Muscle layer of duodenum (tissue), 2 donors: ENCODE results near the gene LYSMD2.
A peak's percentile ranks its signal among the peaks of the same experiment; 100 is the strongest.

Experiments
- H3K27ac ChIP-seq: one replicate; pipeline ENCODE4 v1.7.0; 2013; ENCODE audit warnings: mild to moderate bottlenecking, low read length
- H3K27me3 ChIP-seq: one replicate; pipeline ENCODE4 v1.7.0; 2013; ENCODE audit warnings: low read depth, mild to moderate bottlenecking, control low read depth, low read length
- H3K36me3 ChIP-seq, 2 donors: one replicate each; pipeline ENCODE4 v1.7.0; 2013; ENCODE audit warnings: low read length in 2 of 2, control low read depth in 1 of 2, mild to moderate bottlenecking in 1 of 2; ENCODE audit not compliant: insufficient read depth in 2 of 2, control insufficient read depth in 1 of 2
- H3K4me1 ChIP-seq, 2 donors: one replicate each; pipeline ENCODE4 v1.7.0; 2013; ENCODE audit warnings: low read length in 2 of 2, mild to moderate bottlenecking in 2 of 2, control low read depth in 1 of 2, moderate library complexity in 1 of 2; ENCODE audit not compliant: insufficient read depth in 2 of 2, control insufficient read depth in 1 of 2
- H3K4me3 ChIP-seq, 2 donors: one replicate each; pipeline ENCODE4 v1.7.0; 2013; ENCODE audit warnings: low read length in 2 of 2, low read depth in 1 of 2, mild to moderate bottlenecking in 1 of 2
- H3K9me3 ChIP-seq, 2 donors: one replicate each; pipeline ENCODE4 v1.7.0; 2013; ENCODE audit warnings: low read length in 2 of 2, control low read depth in 1 of 2, mild to moderate bottlenecking in 1 of 2; ENCODE audit not compliant: control insufficient read depth in 1 of 2
- donor health status: healthy.

Gene LYSMD2

DNA sequence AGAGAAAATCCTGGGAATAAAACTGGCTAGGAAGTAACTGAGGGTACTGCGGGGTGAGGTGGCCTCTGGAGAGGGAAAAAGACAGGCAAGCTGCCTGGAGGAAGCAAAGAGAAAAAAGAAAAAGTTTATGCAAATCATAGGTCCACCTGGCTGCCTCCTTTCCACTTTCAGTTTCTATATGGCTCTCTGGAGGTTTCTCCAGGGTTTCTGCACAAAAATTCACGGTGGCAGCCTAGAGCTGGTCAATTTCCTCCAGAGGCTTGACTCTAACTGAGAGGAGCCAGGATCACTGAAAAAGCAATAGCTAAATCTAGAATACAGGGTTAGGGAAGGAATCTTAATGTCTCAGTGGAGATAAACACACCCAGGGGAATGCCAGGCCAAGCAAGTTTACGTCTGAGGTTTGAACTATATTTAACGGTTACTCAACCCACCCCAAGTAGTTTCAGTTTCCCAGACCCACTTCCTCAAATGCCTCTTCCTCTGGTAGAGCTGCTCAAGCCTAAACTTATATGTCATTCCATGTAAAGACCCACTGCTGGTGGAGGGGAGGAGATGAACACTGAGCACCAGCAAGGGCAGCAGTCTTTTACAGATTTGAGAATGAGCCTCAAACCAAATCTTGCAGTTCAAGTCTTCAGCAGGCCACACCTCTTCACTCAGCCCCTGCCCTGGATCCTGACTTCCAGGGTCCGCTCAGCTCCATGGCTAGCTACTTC, 5.7 kb downstream of the LYSMD2 start:
- Histone ChIP-seq H3K9me3 (no peaks in the 10 kb centered on the region), H3K27ac (peak overlapping the region; percentile 93), H3K36me3 (no peaks in the 10 kb centered on the region), H3K4me3 (peak overlapping the region; percentile 24 to 56), H3K27me3 (no peaks in the 10 kb centered on the region), H3K4me1 (peaks cover 36 to 39% of the 10 kb centered on the region in 2 donors)

DNA sequence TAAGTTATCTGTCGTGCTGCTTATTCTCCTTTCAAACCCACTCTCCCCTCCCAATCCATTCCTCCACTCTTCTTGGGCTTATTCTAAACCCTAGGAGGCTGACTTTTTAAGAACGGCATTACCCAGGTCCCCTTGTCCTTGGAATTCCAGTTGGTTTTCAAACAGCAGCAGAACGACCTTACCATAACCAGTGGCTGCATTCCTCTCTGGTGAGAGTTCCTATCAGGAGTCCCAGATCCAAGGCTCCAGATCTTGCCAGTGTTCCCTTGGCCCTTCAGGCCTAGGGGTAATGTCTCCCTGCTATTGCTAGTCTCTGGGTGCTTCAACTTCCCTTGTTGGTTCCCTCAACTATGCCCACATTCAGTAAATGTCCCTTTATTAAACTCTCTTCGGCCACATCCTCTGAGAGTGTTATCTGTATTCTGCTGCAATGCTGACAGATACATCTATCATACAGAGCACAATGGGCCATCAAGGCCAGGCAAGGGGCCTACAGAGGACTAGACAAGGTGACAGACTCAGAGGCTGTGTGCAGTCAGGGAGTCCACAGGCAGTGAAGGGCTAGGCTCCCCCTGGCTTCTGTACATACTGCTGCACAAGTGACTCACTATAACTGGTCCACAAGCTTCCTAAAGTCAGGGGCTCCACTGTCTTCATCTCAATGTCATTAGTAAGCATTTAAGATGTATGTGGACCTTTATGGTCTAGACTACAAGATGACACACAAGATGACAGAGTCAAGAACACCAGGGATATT, 10.1 kb downstream of the LYSMD2 start:
- no peak overlapping the region for H3K4me3 ChIP-seq
- H3K9me3 ChIP-seq = no peaks in the 10 kb centered on the region
- no peaks in the 10 kb centered on the region for H3K27me3 ChIP-seq
- no peaks in the 10 kb centered on the region for H3K36me3 ChIP-seq
- peak overlapping the region; percentile 4 for H3K27ac ChIP-seq
- peaks cover 30 to 45% of the 10 kb centered on the region in 2 donors for H3K4me1 ChIP-seq

DNA sequence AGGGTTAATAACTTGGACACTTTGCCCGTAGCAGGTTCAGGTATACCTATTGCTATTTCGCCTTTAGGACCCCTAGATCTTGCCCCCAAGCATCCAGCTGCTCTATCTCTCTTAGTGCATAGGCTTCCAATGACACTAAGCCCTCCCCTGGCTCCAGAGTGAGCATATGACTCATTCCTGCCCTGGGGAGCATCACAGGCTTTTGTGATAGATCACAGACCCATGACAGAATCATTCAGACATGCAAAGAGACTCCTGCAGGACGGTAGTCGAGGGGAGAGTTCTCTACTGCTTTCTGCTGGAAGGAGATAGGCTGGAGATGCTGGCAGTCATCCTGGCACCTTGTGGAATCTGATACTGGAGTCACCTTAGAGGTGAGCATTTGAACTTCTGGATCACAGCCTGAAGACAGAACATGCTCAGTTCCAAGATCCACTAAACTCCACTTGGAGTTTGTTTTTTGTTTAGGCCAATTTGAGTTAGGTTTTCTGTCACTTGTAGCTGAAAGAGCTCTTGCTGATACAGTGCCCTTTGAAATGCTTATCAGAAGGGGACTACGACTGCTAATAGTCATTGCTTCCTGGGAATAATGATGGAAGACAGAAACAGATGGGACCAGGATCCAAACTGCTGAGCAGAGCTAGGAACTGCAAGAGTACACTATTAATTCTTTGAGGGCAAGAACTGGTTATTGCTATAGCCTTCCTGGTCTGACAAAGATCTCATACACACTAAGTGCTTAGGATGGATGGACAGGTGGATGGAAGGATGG, 11.0 kb downstream of the LYSMD2 start:
- Histone ChIP-seq H3K4me3 (no peak overlapping the region), H3K9me3 (no peaks in the 10 kb centered on the region), H3K27me3 (no peaks in the 10 kb centered on the region), H3K4me1 (peaks cover 24 to 40% of the 10 kb centered on the region in 2 donors), H3K36me3 (peaks cover 0 to 5% of the 10 kb centered on the region in 2 donors), H3K27ac (peak overlapping the region; percentile 46)

DNA sequence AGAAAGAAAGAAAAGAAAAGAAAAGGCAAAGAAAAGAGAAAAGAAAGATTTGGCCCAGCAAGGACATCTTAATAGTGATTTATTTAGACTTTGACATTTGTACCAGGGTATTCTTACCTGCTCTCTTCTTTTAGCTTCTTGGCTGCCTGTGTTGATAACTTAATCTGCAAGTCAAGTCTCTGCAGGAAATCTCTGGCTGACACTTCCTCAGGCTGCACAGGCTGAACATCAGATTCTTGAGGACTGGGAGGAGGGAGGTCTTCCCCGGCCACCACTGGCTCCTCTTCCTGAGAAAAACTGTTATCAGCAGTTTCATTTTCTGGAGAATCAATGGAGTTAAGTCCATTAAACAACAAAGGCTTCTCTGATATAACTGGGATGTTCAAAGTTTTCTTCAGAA, 12.8 kb downstream of the LYSMD2 start:
- peaks cover 15 to 38% of the 10 kb centered on the region in 2 donors for H3K4me1 ChIP-seq
- no peak overlapping the region for H3K27ac ChIP-seq
- no peak overlapping the region for H3K4me3 ChIP-seq
- H3K36me3 ChIP-seq = peaks cover 7% of the 10 kb centered on the region in 2 donors
- H3K27me3 ChIP-seq = no peaks in the 10 kb centered on the region
- H3K9me3 ChIP-seq = no peaks in the 10 kb centered on the region

DNA sequence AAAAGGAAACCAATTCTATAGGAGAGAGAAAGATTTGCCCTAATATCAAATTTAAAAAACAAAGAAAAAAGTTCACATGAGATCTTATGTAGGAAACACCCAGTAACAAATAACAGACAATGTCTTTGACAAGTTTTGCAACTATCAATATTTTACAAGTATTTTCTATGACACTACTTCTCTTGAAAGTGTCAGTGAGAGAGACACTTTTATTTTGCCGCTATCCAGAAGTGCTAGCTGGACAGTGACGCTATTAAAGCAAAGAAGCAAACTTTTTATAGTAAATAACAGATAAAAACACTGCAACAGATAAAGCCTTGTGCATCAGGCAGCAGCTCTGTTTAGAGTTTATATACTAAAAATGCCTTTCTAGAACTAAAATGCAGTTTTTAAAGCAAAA, 13.3 kb downstream of the LYSMD2 start:
- H3K4me1 ChIP-seq = peaks cover 15 to 38% of the 10 kb centered on the region in 2 donors
- H3K36me3 ChIP-seq = peaks cover 7% of the 10 kb centered on the region in 2 donors
- H3K27ac ChIP-seq = no peak overlapping the region

DNA sequence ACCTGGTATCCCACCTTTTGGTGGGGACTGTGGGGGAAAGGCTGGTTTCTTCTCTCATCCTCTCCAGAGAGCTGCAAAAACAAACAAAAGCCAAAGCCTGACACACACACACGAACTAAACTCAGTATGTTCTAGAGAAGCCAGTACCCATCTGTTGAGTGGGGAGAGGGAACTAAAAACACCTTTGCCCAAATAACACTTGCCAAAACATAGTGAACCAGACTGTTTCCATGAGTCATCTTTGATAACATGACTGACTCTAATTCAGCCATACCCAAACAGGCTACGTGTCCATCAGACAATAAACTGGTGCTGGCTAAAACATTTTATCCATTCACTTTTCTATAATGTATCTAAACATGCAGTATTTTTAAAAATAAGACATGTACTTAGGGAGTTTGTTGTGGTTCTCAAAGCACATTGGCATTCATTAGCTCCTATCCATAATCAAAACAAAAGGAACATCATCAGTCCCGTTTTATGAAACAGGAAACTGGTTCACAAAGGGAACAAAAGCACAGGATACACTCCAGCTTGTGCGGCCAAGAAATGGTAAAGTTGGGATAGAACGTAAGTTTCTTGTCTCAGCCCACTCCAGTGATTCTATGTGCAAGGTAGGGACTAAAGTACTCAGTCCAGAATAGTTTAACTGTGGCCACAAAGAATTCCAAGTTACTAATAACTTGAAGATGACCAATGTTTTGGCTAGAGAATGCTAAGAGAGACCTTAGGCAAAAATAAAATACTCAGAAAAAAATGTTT, 16.1 kb downstream of the LYSMD2 start:
- Histone ChIP-seq H3K27me3 (no peaks in the 10 kb centered on the region), H3K36me3 (peaks cover 7% of the 10 kb centered on the region in 2 donors), H3K4me3 (no peak overlapping the region), H3K27ac (no peak overlapping the region), H3K4me1 (peaks cover under 1 to 25% of the 10 kb centered on the region in 2 donors), H3K9me3 (no peaks in the 10 kb centered on the region)

More for the DNA sequence above, 13.3 kb downstream of the LYSMD2 start:
- H3K9me3 ChIP-seq = no peaks in the 10 kb centered on the region
- H3K27me3 ChIP-seq = no peaks in the 10 kb centered on the region
- H3K4me3 ChIP-seq = no peak overlapping the region

DNA sequence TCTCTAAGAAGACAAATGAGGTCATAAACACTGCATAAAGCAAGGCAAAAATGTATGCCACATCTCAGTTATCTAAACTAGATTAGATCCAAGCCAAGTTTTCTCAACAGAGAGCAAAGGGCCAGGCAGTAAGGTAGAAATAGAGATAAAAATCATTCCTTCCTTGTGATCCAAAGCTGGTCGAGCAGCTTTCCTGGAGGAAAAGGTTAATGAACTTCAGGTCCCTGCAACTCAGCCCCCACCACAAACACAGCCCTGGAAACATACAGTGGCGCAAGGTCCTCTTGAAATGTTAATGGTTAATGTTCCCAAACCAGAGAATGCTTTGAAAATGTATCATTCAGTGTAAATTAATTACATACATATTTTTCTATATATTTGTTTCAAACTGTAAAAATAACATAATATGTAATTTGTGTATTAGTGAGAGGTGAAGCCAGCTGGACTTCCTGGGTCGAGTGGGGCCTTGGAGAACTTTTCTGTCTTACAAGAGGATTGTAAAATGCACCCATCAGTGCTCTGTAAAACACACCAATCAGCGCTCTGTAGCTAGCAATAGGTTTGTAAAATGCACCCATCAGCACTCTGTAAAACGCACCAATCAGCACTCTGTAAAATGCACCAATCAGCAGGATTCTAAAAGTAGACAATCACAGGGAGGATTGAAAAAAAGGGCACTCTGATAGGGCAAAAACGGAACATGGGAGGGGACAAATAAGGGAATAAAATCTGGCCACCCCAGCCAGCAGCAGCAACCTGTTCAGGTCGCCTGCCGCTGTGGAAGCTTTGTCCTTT, 17.1 kb downstream of the LYSMD2 start:
- H3K4me3 ChIP-seq = no peak overlapping the region
- no peaks in the 10 kb centered on the region for H3K9me3 ChIP-seq
- peaks cover 0 to 17% of the 10 kb centered on the region in 2 donors for H3K4me1 ChIP-seq
- no peak overlapping the region for H3K27ac ChIP-seq
- H3K27me3 ChIP-seq = no peaks in the 10 kb centered on the region
- H3K36me3 ChIP-seq = peaks cover 7% of the 10 kb centered on the region in 2 donors

DNA sequence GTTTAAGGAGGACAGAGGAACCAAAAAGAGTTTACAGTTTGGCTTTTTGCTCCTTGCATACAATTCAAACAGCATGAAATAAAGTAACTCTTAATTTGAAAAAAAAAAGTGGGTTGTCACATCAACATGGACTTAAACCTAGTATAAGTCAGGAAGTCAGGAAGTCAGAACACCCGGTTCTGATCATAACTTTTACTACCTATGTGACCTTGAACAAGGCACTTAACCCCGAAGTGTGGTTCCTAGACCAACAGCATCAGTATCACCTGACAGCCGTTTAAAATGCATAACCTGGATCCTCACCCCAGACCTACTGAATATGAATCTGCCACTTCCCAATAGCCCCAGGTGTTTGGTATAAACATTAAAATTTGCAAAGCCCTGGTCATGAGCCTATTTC, 18.7 kb downstream of the LYSMD2 start:
- no peak overlapping the region for H3K27ac ChIP-seq
- H3K4me3 ChIP-seq = no peak overlapping the region

DNA sequence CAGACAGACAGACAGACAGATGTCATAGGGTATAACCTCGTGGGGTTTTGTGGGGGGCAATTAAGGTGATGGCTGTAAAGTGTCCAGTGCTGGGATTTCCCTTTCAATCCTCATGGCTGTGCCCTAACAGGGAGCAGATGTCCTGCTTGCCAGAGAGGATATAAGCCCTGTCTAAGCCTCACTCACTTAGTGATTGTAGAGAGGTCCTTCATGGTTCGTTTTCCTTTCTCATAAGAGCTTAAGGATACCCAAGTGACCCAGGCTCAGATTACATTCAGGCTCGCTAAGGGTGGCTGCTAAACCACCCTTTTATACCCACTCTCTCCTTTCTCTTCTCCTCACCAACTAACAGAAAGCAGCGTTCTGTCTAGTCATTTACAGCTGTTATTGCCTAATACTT, 19.2 kb downstream of the LYSMD2 start:
- H3K27me3 ChIP-seq = no peaks in the 10 kb centered on the region
- peaks cover 7% of the 10 kb centered on the region in 2 donors for H3K36me3 ChIP-seq
- no peak overlapping the region for H3K4me3 ChIP-seq
- no peaks in the 10 kb centered on the region for H3K9me3 ChIP-seq
- no peak overlapping the region for H3K27ac ChIP-seq
- peaks cover 0 to 6% of the 10 kb centered on the region in 2 donors for H3K4me1 ChIP-seq

More for the DNA sequence above, 18.7 kb downstream of the LYSMD2 start:
- Histone ChIP-seq H3K27me3 (no peaks in the 10 kb centered on the region), H3K9me3 (no peaks in the 10 kb centered on the region), H3K36me3 (peaks cover 7% of the 10 kb centered on the region in 2 donors), H3K4me1 (peaks cover 0 to 6% of the 10 kb centered on the region in 2 donors)

DNA sequence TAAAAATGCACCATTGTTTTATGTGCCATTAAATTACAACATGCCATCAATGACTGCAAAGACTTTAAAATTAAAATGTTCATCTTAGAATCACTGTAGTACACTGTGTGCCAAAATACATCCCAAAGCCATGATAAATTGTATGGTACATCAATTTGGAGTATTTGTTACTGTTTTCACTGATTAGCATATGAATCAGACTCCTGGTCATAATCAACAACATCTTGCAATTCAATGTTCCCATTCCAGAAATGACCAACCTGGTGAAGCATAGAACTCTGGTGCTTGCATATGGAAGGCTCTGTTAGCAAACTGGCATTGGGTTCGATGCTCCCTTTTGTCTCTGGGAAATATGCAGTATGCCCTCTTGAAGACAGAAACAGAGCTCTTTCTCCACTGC, 22.5 kb downstream of the LYSMD2 start:
- no peaks in the 10 kb centered on the region for H3K4me1 ChIP-seq
- H3K27ac ChIP-seq = no peak overlapping the region
- no peak overlapping the region for H3K4me3 ChIP-seq

More for the DNA sequence above, 22.5 kb downstream of the LYSMD2 start:
- Histone ChIP-seq H3K9me3 (no peaks in the 10 kb centered on the region), H3K36me3 (no peaks in the 10 kb centered on the region), H3K27me3 (no peaks in the 10 kb centered on the region)
